ENCODE results near the gene PIK3CA.

- TF ChIP-seq CTCF (IDR thresholded peaks at IDR 0.05) (no peak), ZFX (IDR thresholded peaks at IDR 0.05; ENCODE audit: borderline replicate concordance) (no peak)
These were observed 40.1 kb upstream of the PIK3CA start for GRCh38 chr3:179108086-179108485.

Measured in 22Rv1 (cell line).